Type B pancreatic cell (in vitro differentiated cells): Measurements from ENCODE around the gene TRIM7. TPM values are rescaled to one million over a fixed set of nuclear protein-coding genes. Genes with fewer than 3 reads are reported as not detected.
A peak's percentile ranks its signal among the peaks of the same experiment; 100 is the strongest.

Experiments
- DNase-seq: peaks from one replicate; pipeline ENCODE4 v3.0.0; 2021; ENCODE audit warnings: mixed read lengths; ENCODE audit not compliant: unreplicated experiment; ENCODE audit errors: extremely low spot score
- H3K27ac Mint-ChIP-seq: 2 replicates; pipeline ENCODE4 v1.8.0; 2021; ENCODE audit warnings: mild to moderate bottlenecking, mixed read lengths
- H3K27me3 Mint-ChIP-seq: 2 replicates; pipeline ENCODE4 v1.8.0; 2021; ENCODE audit warnings: mixed read lengths
- H3K36me3 Mint-ChIP-seq: 2 replicates; pipeline ENCODE4 v1.8.0; 2021; ENCODE audit warnings: mixed read lengths
- H3K4me1 Mint-ChIP-seq: one replicate; pipeline ENCODE4 v1.8.0; 2021; ENCODE audit warnings: mixed read lengths; ENCODE audit not compliant: unreplicated experiment
- H3K4me3 Mint-ChIP-seq: 2 replicates; pipeline ENCODE4 v1.8.0; 2021; ENCODE audit warnings: mild to moderate bottlenecking, mixed read lengths
- H3K9me3 Mint-ChIP-seq: 2 replicates; pipeline ENCODE4 v1.8.0; 2021; ENCODE audit warnings: mixed read lengths
- CTCF ChIP-seq: fragments of 200-600 bp; sonication (generic); conservative IDR thresholded peaks from 2 replicates; pipeline ENCODE4 v1.5.0; 2021; ENCODE audit warnings: antibody characterized with exemption, mild to moderate bottlenecking
- total RNA-seq: library from RNA; stranded (reverse); gene quantifications from 2 replicates; pipeline ENCODE4 v1.2.1, GENCODE V29; 2021; ENCODE audit warnings: low replicate concordance

The TRIM7 gene
- total RNA-seq, 1 donor from 2014 or later, result 0.58 TPM

DNA sequence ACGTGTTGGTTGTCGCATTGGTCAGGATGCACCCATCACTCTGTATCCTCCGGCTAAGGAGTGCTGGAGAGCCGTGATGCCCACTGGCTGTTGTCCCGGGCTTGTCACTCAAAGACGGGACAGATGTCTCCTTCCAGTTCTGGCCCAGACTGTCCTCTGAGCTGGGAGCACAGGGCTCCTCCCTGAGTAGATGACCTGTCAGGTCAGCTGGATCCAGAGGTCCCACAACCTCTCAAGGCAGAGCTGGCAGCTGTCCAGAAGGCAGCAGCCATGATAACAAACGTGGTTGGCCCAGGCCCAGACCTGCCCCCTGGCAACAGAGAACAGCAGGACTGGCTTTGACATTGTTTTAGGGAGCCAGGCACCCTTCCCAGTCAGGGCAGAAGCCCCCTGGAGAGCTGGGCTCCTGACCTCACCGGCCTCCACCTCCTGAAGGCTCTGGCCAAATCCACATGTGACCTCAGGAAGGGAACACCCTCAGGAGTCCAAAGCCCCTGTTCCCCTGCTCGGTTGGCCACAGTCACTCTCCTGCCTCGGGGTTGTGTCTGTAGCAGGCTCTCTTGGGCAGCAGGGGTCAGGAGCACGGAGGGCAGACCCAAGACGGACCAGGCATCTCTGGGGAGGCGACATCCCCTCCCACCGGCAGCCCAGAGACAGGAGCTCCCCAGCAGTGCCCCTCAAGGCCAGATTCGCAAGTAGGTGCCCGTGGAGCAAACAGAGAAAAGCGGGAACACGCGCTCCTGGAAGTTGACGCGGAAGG lies 10.3 kb downstream of the TRIM7 start:
- Mint-ChIP-seq H3K36me3 (peaks cover 3% of the 10 kb centered on the region), H3K4me1 (peaks cover 9% of the 10 kb centered on the region), H3K27me3 (peaks cover 30% of the 10 kb centered on the region), H3K27ac (no peak overlapping the region), H3K9me3 (no peaks in the 10 kb centered on the region), H3K4me3 (no peak overlapping the region)
- TF ChIP-seq CTCF, result no peak
- DNase-seq, result no peak

DNA sequence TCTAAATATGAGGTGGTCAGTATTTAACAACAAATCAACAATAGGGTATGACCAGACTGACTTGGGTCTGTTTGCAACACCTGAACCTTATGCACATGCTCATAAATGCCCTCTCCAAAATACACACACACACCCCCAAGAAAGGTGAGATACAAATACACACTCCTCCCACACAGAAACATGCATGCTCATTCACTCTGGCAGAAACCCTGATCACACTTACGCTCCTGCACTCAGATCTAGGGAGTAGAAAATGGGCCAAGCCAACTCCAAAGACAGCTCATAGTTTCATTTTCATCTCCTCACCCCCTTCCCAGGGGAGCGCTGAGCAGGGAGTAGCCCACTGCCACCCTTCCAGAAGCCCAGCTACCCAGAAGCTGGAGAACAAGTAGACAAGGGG lies 11.3 kb downstream of the TRIM7 start:
- TF ChIP-seq CTCF, result no peak
- Mint-ChIP-seq H3K36me3 (peaks cover 4% of the 10 kb centered on the region), H3K9me3 (no peaks in the 10 kb centered on the region), H3K27ac (no peak overlapping the region), H3K4me3 (peak overlapping the region; percentile 97), H3K27me3 (peaks cover 26% of the 10 kb centered on the region), H3K4me1 (peaks cover 9% of the 10 kb centered on the region)
- no peak for DNase-seq

DNA sequence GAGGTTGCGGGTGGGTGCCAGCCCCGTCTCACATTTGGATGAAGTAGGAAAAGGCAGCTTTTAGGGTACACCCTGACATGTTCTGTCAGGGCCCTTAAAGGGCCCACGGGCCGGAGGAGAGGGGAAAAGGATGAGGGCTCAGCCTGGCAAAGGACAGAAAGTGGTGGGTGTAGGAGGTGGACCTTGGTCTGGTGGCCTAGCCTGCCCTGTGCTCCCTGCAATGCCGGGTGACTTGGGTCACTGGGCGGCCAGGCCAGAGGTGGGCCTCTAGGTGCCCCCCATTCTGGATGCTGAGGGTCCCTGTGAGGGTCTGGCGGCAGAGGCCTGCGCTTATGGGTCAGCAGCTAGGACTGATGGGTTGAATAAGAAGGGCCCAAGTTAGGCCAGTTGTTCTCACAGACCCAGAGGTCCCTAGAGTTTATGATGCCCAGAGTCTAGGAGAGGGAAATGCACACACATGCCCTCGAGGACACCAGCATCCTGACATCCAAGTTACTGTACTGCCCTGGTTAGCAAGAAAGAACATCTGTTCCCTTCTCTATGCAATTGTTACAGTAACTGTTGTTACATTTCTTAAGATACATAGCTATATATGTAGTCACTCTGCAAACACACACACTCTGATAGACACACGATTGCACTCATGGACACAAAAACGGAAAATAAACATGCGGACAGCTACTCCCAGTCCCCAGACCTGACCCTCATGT lies 12.5 kb downstream of the TRIM7 start:
- Mint-ChIP-seq H3K27me3 (peaks cover 30% of the 10 kb centered on the region), H3K4me1 (peaks cover 9% of the 10 kb centered on the region), H3K36me3 (peaks cover 9% of the 10 kb centered on the region), H3K4me3 (peak overlapping the region; percentile 97), H3K27ac (peak overlapping the region; percentile 97), H3K9me3 (no peaks in the 10 kb centered on the region)
- DNase-seq, result no peak
- TF ChIP-seq CTCF, result no peak

- no peak for TF ChIP-seq CTCF
- peaks cover 9% of the 10 kb centered on the region for H3K36me3 Mint-ChIP-seq
- H3K4me3 Mint-ChIP-seq, result peak overlapping the region; percentile 97
- H3K27ac Mint-ChIP-seq, result peak overlapping the region; percentile 97
- H3K27me3 Mint-ChIP-seq, result peaks cover 28% of the 10 kb centered on the region
- peaks cover 9% of the 10 kb centered on the region for H3K4me1 Mint-ChIP-seq
- H3K9me3 Mint-ChIP-seq, result no peaks in the 10 kb centered on the region
- DNase-seq, result peak; percentile 99
Observed at GRCh38 chr5:181191526-181192336, 13.3 kb downstream of the TRIM7 start.

DNA sequence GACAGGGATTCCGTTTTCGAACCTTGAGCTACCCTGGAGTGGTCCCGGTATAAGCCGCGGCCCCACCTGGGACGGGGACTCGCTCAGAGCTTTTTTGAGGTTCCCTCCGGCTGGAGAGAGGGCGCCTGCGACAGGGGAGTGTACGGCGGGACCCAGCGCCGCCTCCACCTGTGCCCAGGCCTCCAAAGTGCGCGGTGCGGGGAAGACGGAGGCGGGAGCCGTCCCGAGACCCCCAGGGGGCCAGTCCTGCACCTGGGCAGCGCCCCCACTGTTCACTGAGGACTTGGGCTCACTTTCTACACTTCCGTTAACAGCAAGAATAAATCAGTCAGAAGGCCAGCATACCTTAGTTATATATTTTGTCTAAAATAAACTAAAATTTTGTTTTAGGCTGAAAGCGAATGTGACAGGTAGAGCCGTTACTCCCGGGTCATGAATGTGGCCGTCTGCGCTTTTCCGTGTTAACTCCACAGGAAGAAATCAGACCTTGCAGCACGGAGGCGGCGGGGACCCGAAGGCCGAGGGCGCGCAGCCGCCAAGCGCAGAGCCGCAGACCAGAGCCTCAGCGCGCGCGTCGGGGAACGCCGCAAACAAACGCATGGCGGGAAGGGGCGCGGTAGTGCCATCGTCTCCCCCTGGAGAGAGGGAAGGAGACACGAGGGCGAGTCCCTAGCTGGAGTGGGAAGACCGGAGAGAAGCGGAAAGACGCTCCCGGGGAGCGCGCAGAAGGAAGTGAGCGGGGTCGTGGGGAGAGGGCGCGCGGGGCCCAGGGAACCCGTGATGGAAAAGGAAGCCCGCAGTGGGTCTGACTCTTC lies 14.1 kb downstream of the TRIM7 start:
- Mint-ChIP-seq H3K4me3 (peak overlapping the region; percentile 97), H3K27ac (peak overlapping the region; percentile 97), H3K36me3 (peaks cover 9% of the 10 kb centered on the region), H3K9me3 (no peaks in the 10 kb centered on the region), H3K27me3 (peaks cover 26% of the 10 kb centered on the region), H3K4me1 (peaks cover 9% of the 10 kb centered on the region)
- TF ChIP-seq CTCF, result peak; percentile 36
- DNase-seq, result no peak
